Adrenal gland (tissue), 5 donors: Measurements from ENCODE around the gene ELMO2.

Experiments used
- POLR2A ChIP-seq, 2 donors: fragments of 450-650 bp; IDR thresholded peaks; one replicate each; pipeline ENCODE4 v1.6.1; 2017; ENCODE audit warnings: antibody characterized with exemption in 2 of 2, mild to moderate bottlenecking in 2 of 2, moderate library complexity in 1 of 2
- TF ChIP-seq, protein P1 (sequence below), 6 experiments: fragments of 450-650 bp in 4 of 6; fragments of 200-600 bp in 2 of 6; sonication (generic) in 1 of 6; IDR thresholded peaks; 1 replicate in 5 of 6; 2 replicates in 1 of 6; pipeline versions ENCODE4 v1.5.1 to v1.8.0; 2016 to 2021; ENCODE audit warnings: antibody characterized with exemption in 6 of 6, mild to moderate bottlenecking in 2 of 6, moderate library complexity in 1 of 6
- donor health status: DM: no; HTN: no; CAD: no.

DNA sequence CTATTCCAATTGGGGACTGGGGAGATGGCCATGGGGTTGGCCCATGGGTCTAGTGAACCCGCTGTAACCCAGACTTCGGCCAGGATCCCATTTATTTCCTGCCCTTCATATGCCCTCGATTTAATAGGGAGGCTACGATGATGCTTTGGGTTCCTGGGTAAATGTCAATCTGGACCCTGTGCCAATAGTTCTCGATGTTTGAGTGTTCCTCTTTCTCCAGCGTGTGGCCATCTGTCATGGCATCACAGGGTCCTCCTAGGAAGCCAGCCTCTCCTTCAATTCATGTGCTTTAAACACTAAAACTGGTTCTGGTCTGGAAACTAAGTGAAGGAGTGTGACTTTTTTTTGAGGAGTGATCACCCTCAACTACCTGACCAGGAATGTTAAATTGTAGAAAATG, 28.7 kb upstream of the ELMO2 start:
- TF ChIP-seq, protein P1, sequence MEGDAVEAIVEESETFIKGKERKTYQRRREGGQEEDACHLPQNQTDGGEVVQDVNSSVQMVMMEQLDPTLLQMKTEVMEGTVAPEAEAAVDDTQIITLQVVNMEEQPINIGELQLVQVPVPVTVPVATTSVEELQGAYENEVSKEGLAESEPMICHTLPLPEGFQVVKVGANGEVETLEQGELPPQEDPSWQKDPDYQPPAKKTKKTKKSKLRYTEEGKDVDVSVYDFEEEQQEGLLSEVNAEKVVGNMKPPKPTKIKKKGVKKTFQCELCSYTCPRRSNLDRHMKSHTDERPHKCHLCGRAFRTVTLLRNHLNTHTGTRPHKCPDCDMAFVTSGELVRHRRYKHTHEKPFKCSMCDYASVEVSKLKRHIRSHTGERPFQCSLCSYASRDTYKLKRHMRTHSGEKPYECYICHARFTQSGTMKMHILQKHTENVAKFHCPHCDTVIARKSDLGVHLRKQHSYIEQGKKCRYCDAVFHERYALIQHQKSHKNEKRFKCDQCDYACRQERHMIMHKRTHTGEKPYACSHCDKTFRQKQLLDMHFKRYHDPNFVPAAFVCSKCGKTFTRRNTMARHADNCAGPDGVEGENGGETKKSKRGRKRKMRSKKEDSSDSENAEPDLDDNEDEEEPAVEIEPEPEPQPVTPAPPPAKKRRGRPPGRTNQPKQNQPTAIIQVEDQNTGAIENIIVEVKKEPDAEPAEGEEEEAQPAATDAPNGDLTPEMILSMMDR (IDR thresholded peaks at IDR 0.05), result no peak
- TF ChIP-seq POLR2A (IDR thresholded peaks at IDR 0.05), result no peak
